Ovary (tissue), 9 donors: ENCODE measurements around the gene HSCB. TPM values are rescaled to one million over a fixed set of nuclear protein-coding genes. Genes with fewer than 3 reads are reported as not detected.

Experiments
- DNase-seq, 5 donors: peaks; one replicate each; pipeline ENCODE4 v3.0.0-alpha.2; 2019 to 2020
- H3K27ac ChIP-seq, 2 donors: fragments of 200-600 bp; one replicate each; pipeline versions ENCODE4 v1.5.1 to v1.8.0; 2019 to 2022
- H3K27me3 ChIP-seq: fragments of 200-600 bp; one replicate; pipeline ENCODE4 v1.8.0; 2022
- H3K36me3 ChIP-seq: fragments of 200-600 bp; sonication (generic); one replicate; pipeline ENCODE4 v1.5.1; 2019
- H3K4me1 ChIP-seq: one replicate; pipeline ENCODE4 v1.8.1; 2013; ENCODE audit warnings: mild to moderate bottlenecking, moderate library complexity; ENCODE audit not compliant: insufficient read depth
- H3K4me3 ChIP-seq: fragments of 200-600 bp; sonication (generic); one replicate; pipeline ENCODE4 v1.5.1; 2017
- H3K9me3 ChIP-seq, 2 donors: fragments of 200-600 bp in 1 of 2; sonication (generic) in 1 of 2; one replicate each; pipeline versions ENCODE4 v1.5.1 to v1.8.1; 2013 to 2019; ENCODE audit warnings: mild to moderate bottlenecking in 1 of 2, moderate library complexity in 1 of 2
- CTCF ChIP-seq, 3 donors: fragments of 450-650 bp in 2 of 3; fragments of 200-600 bp in 1 of 3; IDR thresholded peaks; one replicate each; pipeline versions ENCODE4 v1.5.1 to v1.8.0; 2016 to 2022; ENCODE audit warnings: antibody characterized with exemption in 3 of 3, mild to moderate bottlenecking in 1 of 3
- EP300 ChIP-seq: sonication (generic); formaldehyde crosslinking; IDR thresholded peaks from one replicate; pipeline ENCODE4 v1.6.1; 2017; ENCODE audit warnings: antibody characterized with exemption
- POLR2A ChIP-seq: fragments of 450-650 bp; IDR thresholded peaks from one replicate; pipeline ENCODE4 v1.6.1; 2017; ENCODE audit warnings: antibody characterized with exemption, mild to moderate bottlenecking, moderate library complexity
- WGBS, 3 donors: extraction: QIAGEN DNeasy Blood & Tissue Kit in 1 of 3; methylation state at CpG; one replicate each; pipeline versions ENCODE4 v1.1.5 to v1.1.7; 2013 to 2017; 5-methylcytosine and 5-hydroxymethylcytosine counted together
- intact Hi-C, 4 donors: fragments of 100-400 bp; cut with DNase I; formaldehyde crosslinking; loops; one replicate each; pipeline versions ENCODE4 v1.11.0 to v1.15.1; 2022 to 2023
- polyA plus RNA-seq, 2 donors: library from polyadenylated mRNA; stranded (reverse); fragments of 200-250 nt in 1 of 2; fragments of 350-450 nt in 1 of 2; fragmentation: Illumina TruSeq in 1 of 2; extraction: RNeasy Lipid Tissue Mini Kit (QIAGEN cat#74804) in 1 of 2; gene quantifications; one replicate each; pipeline ENCODE4 v1.2.3, GENCODE V29; 2013 to 2014
- total RNA-seq, 7 donors: library from RNA; depleted of rRNA in 2 of 7; stranded (reverse); fragments of >200 nt in 2 of 7; fragmentation: NEBNext Ultra II Directional in 3 of 7; extraction: Animal tissue kit (Norgen Biotek cat#: 25700) in 3 of 7; gene quantifications; one replicate each; pipeline versions ENCODE4 v1.1.0 to v1.2.4, GENCODE V29; 2016 to 2023
- donor health status: DM: no; HTN: no; CAD: no; lungs with moderate emphysema.
- donor health status: DM: no; HTN: no; CAD: no.
- donor health status: Bipolar disorder and iron deficiency.
- donor health status: DM: yes; HTN: yes; CAD: no.
- donor health status: DM: no; HTN: no; CAD: no.
- donor health status: DM: yes; HTN: yes; CAD: no.

Gene HSCB
- total and polyA plus RNA-seq, 9 donors = 14.9 to 70.6 (median 18.3) TPM

- intact Hi-C loops = no loop called here
- DNase-seq = no peak
- no peak for TF ChIP-seq EP300
- Histone ChIP-seq H3K27ac (no peak overlapping the region), H3K4me1 (no peaks in the 10 kb centered on the region), H3K4me3 (no peak overlapping the region), H3K36me3 (no peaks in the 10 kb centered on the region), H3K9me3 (no peaks in the 10 kb centered on the region), H3K27me3 (no peaks in the 10 kb centered on the region)
- 89 to 98% (median 96%) methylated on average over 3 of the region's 3 CpGs for WGBS, 3 donors
Observed at GRCh38 chr22:28718044-28718443, 23.8 kb upstream of the HSCB start.

DNA sequence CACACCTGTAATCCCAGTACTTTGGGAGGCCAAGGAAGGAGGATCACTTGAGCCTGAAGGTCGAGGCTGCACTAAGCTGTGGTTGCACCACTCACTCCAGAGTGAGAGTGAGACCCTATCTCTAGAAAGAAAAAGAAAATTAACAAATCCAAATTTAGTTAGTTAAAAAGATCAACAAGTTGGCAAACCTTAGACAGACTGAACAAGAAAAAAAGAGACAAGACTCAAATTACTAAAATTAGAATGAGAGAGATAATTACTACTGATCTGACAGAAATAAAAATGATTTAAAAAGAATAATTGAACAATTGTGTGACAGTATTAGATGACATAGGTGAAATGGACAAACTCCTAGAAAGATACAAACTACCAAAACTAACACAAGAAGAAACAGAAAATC lies 13.8 kb upstream of the HSCB start:
- TF ChIP-seq POLR2A = no peak
- no peak for TF ChIP-seq CTCF (IDR thresholded peaks at IDR 0.05)
- TF ChIP-seq EP300 = no peak
- Histone ChIP-seq H3K9me3 (no peaks in the 10 kb centered on the region), H3K27me3 (no peaks in the 10 kb centered on the region), H3K4me3 (no peak overlapping the region), H3K4me1 (no peaks in the 10 kb centered on the region), H3K36me3 (no peaks in the 10 kb centered on the region), H3K27ac (no peak overlapping the region)
- 93 to 100% (median 96%) methylated on average over 1 of the region's 1 CpG for WGBS, 3 donors
- intact Hi-C loops = no loop called here
- DNase-seq = no peak

- DNase-seq = no peak
- Histone ChIP-seq H3K36me3 (no peaks in the 10 kb centered on the region), H3K4me3 (no peak overlapping the region), H3K4me1 (no peaks in the 10 kb centered on the region), H3K27ac (no peak overlapping the region), H3K27me3 (no peaks in the 10 kb centered on the region), H3K9me3 (no peaks in the 10 kb centered on the region)
- intact Hi-C loops = no loop called here
- 94 to 95% (median 94%) methylated on average over 10 of the region's 10 CpGs for WGBS, 3 donors
- TF ChIP-seq EP300 (no peak), POLR2A (no peak)
Observed at GRCh38 chr22:28728621-28729313, 13.1 kb upstream of the HSCB start.

DNA sequence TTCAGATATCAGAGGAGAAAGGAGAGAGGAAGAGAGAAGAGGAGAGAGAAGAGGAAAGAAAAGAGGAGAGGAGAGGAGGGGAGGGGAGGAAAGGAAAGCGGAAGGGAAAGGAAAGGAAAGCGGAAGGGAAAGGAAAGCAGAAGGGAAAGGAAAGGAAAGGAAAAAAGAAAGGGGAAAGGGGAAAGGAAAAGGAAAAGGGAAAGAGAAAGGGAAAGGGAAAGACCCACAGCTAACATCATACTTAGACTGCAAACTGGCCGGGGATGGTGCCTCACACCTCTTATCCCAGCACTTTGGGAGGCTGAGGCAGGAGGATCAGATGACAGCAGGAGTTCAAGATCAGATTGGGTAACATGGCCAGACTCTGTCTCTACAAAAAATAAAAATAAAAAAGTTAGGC lies 11.7 kb upstream of the HSCB start:
- intact Hi-C loops = no loop called here

DNA sequence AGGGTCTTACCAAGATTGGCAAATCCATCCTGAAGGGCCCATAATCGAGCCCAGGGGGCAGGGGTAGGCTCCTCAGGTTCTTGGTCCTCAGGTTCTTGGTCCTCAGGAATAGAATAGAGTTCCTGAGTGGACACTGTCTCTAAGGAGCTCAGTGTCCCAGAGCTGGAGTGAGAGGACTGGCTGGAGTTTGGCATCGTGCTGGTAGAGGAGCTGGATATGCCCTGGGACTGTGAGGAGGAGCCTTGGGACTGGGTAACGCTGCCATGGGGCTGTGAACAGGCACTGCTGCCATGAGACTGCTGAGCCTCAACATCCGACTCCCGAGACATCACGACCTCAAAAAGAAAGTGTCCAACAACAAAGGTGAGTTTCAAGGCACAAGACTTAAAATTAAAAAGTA lies 7.4 kb upstream of the HSCB start:
- H3K9me3 ChIP-seq = no peaks in the 10 kb centered on the region
- intact Hi-C loops = no loop called here
- TF ChIP-seq POLR2A (no peak), EP300 (no peak), CTCF (IDR thresholded peaks at IDR 0.05) (no peak)
- H3K4me1 ChIP-seq = no peaks in the 10 kb centered on the region
- no peak overlapping the region for H3K4me3 ChIP-seq
- H3K27me3 ChIP-seq = no peaks in the 10 kb centered on the region
- DNase-seq = no peak
- 93 to 94% (median 93%) methylated on average over 6 of the region's 6 CpGs for WGBS, 3 donors
- H3K36me3 ChIP-seq = no peaks in the 10 kb centered on the region
- no peak overlapping the region for H3K27ac ChIP-seq

More for the DNA sequence above, 11.7 kb upstream of the HSCB start:
- Histone ChIP-seq H3K4me1 (no peaks in the 10 kb centered on the region), H3K36me3 (no peaks in the 10 kb centered on the region), H3K9me3 (no peaks in the 10 kb centered on the region), H3K27ac (no peak overlapping the region), H3K27me3 (no peaks in the 10 kb centered on the region), H3K4me3 (no peak overlapping the region)
- no peak for TF ChIP-seq EP300
- no peak for TF ChIP-seq CTCF (IDR thresholded peaks at IDR 0.05)
- TF ChIP-seq POLR2A = no peak
- DNase-seq = no peak
- WGBS, 3 donors = 85 to 96% (median 90%) methylated on average over 3 of the region's 3 CpGs
